ENCODE measurements around the gene RNF11.

GRCh38 chr1:51247022-51247421 is 10.9 kb downstream of the RNF11 start:
- no peak for TF ChIP-seq CTCF (IDR thresholded peaks at IDR 0.05)
- no peak for TF ChIP-seq POLR2A (IDR thresholded peaks at IDR 0.05)

Measured in uterus (tissue), 2 donors.